IMR-90 (cell line): ENCODE results near the gene CARM1. TPM values are rescaled to one million over a fixed set of nuclear protein-coding genes. Genes with fewer than 3 reads are reported as not detected.

Experiments used
- ATAC-seq: fragments of 200-7000 bp; cut with Tn5 transposase; 2 replicates; pipeline ENCODE4 v1.9.1; 2020; ENCODE audit warnings: low read depth, mild to moderate bottlenecking, moderate library complexity
- BruUV-seq: library from RNA; stranded (reverse); fragments of 400-500 nt; replicated peaks from 2 replicates; lab custom pipeline; 2021; lab: Mats Ljungman, UMichigan
- CTCF ChIA-PET: fragments of 300-600 bp; formaldehyde crosslinking; extraction: SDS; loops from one replicate; lab custom pipeline; 2021; ENCODE audit warnings: antibody characterized with exemption; lab: Yijun Ruan, JAX
- POLR2A ChIA-PET: fragments of 300-600 bp; sonication (Branson Sonifier 250); formaldehyde crosslinking; loops from one replicate; lab custom pipeline; 2022; ENCODE audit warnings: antibody characterized with exemption; ENCODE audit not compliant: unreplicated experiment; lab: Charles Lee
- DNase-seq: peaks from one replicate; pipeline ENCODE4 v3.0.0; 2013
- H2AFZ ChIP-seq: replicated peaks from 2 replicates; pipeline ENCODE3; 2013; ENCODE audit warnings: low read length, mild to moderate bottlenecking; ENCODE audit not compliant: poor library complexity
- H2AK5ac ChIP-seq: 2 replicates; pipeline ENCODE4 v1.6.1; 2013; ENCODE audit warnings: low read depth, low read length, inconsistent platforms
- H2AK9ac ChIP-seq: replicated peaks from 2 replicates; pipeline ENCODE3; 2013; ENCODE audit warnings: mild to moderate bottlenecking, low read depth, low read length, moderate library complexity; ENCODE audit not compliant: poor library complexity
- H2BK120ac ChIP-seq: 2 replicates; pipeline ENCODE4 v1.6.1; 2013; ENCODE audit warnings: low read depth, low read length, inconsistent platforms
- H2BK15ac ChIP-seq: 3 replicates; pipeline ENCODE4 v1.6.1; 2013; ENCODE audit warnings: low read depth, low read length, inconsistent platforms
- H2BK20ac ChIP-seq: 2 replicates; pipeline ENCODE4 v1.6.1; 2013; ENCODE audit warnings: low read depth, mild to moderate bottlenecking, inconsistent platforms, low read length, moderate library complexity
- H2BK5ac ChIP-seq: 2 replicates; pipeline ENCODE4 v1.6.1; 2013; ENCODE audit warnings: mild to moderate bottlenecking, low read depth, low read length, inconsistent platforms; ENCODE audit not compliant: poor library complexity, severe bottlenecking
- H3K14ac ChIP-seq: replicated peaks from 2 replicates; pipeline ENCODE4 v1.6.1; 2013; ENCODE audit warnings: low read depth, low read length, inconsistent platforms
- H3K18ac ChIP-seq: 2 replicates; pipeline ENCODE4 v1.6.1; 2013; ENCODE audit warnings: low read depth, low read length, control low read depth
- H3K23ac ChIP-seq: 2 replicates; pipeline ENCODE4 v1.6.1; 2013; ENCODE audit warnings: low read depth, low read length, inconsistent platforms
- H3K27ac ChIP-seq: 2 replicates; pipeline ENCODE4 v1.5.1; 2013; ENCODE audit warnings: mild to moderate bottlenecking, control low read depth, low read length; ENCODE audit not compliant: insufficient read depth
- H3K27me3 ChIP-seq: 2 replicates; pipeline ENCODE4 v1.6.1; 2013; ENCODE audit warnings: low read length; ENCODE audit not compliant: control insufficient read depth, insufficient read depth
- H3K36me3 ChIP-seq: 2 replicates; pipeline ENCODE4 v1.6.1; 2013; ENCODE audit warnings: low read length, mixed read lengths; ENCODE audit not compliant: control insufficient read depth, insufficient read depth
- H3K4ac ChIP-seq: 2 replicates; pipeline ENCODE4 v1.6.1; 2013; ENCODE audit warnings: low read depth, low read length, inconsistent platforms
- H3K4me1 ChIP-seq: 2 replicates; pipeline ENCODE4 v1.6.1; 2013; ENCODE audit warnings: low read length, mixed read lengths; ENCODE audit not compliant: control insufficient read depth, insufficient read depth
- H3K4me2 ChIP-seq: 2 replicates; pipeline ENCODE4 v1.6.1; 2013; ENCODE audit warnings: low read depth, mild to moderate bottlenecking, control low read depth, low read length, moderate library complexity
- H3K4me3 ChIP-seq: 2 replicates; pipeline ENCODE4 v1.5.1; 2013; ENCODE audit warnings: low read depth, mild to moderate bottlenecking, control low read depth, low read length, moderate library complexity; ENCODE audit not compliant: insufficient read depth
- H3K56ac ChIP-seq: 2 replicates; pipeline ENCODE4 v1.6.1; 2013; ENCODE audit warnings: low read length, inconsistent platforms; ENCODE audit not compliant: insufficient read depth; ENCODE audit errors: extremely low read depth
- H3K79me1 ChIP-seq, 2 experiments: 2 replicates each; pipeline ENCODE4 v1.6.1; 2013; ENCODE audit warnings: low read length in 2 of 2, inconsistent platforms in 1 of 2, low read depth in 1 of 2
- H3K9ac ChIP-seq: 2 replicates; pipeline ENCODE4 v1.6.1; 2013; ENCODE audit warnings: low read depth, low read length, control low read depth
- H3K9me1 ChIP-seq: 2 replicates; pipeline ENCODE4 v1.6.1; 2013; ENCODE audit warnings: low read length, inconsistent platforms; ENCODE audit not compliant: insufficient read depth
- H3K9me3 ChIP-seq: 2 replicates; pipeline ENCODE4 v1.6.1; 2013; ENCODE audit warnings: low read length; ENCODE audit not compliant: control insufficient read depth, insufficient read depth
- H4K20me1 ChIP-seq: 2 replicates; pipeline ENCODE4 v1.6.1; 2013; ENCODE audit warnings: low read length, inconsistent platforms; ENCODE audit not compliant: insufficient read depth
- H4K5ac ChIP-seq: 2 replicates; pipeline ENCODE4 v1.6.1; 2013; ENCODE audit warnings: mild to moderate bottlenecking, low read depth, low read length, control low read depth
- H4K8ac ChIP-seq, 2 experiments: 2 replicates each; pipeline ENCODE4 v1.6.1; 2013; ENCODE audit warnings: low read depth in 2 of 2, low read length in 2 of 2, control low read depth in 1 of 2, inconsistent platforms in 1 of 2
- H4K91ac ChIP-seq: 2 replicates; pipeline ENCODE4 v1.6.1; 2013; ENCODE audit warnings: low read depth, low read length, inconsistent platforms; ENCODE audit not compliant: insufficient read depth
- BHLHE40 ChIP-seq: fragments of 150-350 bp; IDR thresholded peaks from 2 replicates; pipeline ENCODE4 v1.6.1; 2016; ENCODE audit warnings: mild to moderate bottlenecking, low read depth, low read length
- CEBPB ChIP-seq: IDR thresholded peaks from 2 replicates; pipeline ENCODE4 v1.6.1; 2012; ENCODE audit warnings: low read depth, low read length, improper control_type of control experiment
- CHD1 ChIP-seq: IDR thresholded peaks from 2 replicates; pipeline ENCODE4 v1.6.1; 2012; ENCODE audit warnings: low read depth, low read length, improper control_type of control experiment
- CTCF ChIP-seq: conservative IDR thresholded peaks from 2 replicates; pipeline ENCODE4 v1.5.1; 2012; ENCODE audit warnings: mild to moderate bottlenecking, low read depth, low read length, improper control_type of control experiment
- FOS ChIP-seq: fragments of 150-350 bp; IDR thresholded peaks from 2 replicates; pipeline ENCODE4 v1.6.1; 2016; ENCODE audit warnings: low read depth, low read length
- MAFK ChIP-seq: IDR thresholded peaks from 2 replicates; pipeline ENCODE4 v1.6.1; 2012; ENCODE audit warnings: low read depth, low read length, improper control_type of control experiment
- MAZ ChIP-seq: IDR thresholded peaks from 2 replicates; pipeline ENCODE4 v1.6.1; 2012; ENCODE audit warnings: low read depth, mild to moderate bottlenecking, low read length, improper control_type of control experiment, moderate library complexity, borderline replicate concordance
- MXI1 ChIP-seq: IDR thresholded peaks from 2 replicates; pipeline ENCODE4 v1.6.1; 2012; ENCODE audit warnings: low read depth, mild to moderate bottlenecking, low read length, moderate library complexity, borderline replicate concordance
- NFE2L2 ChIP-seq: fragments of 150-350 bp; IDR thresholded peaks from 2 replicates; pipeline ENCODE4 v1.6.1; 2016; ENCODE audit warnings: low read depth, mild to moderate bottlenecking, low read length
- POLR2A ChIP-seq: IDR thresholded peaks from 2 replicates; pipeline ENCODE4 v1.6.1; 2012; ENCODE audit warnings: mild to moderate bottlenecking, low read depth, low read length
- RAD21 ChIP-seq: IDR thresholded peaks from 2 replicates; pipeline ENCODE4 v1.6.1; 2012; ENCODE audit warnings: low read length, improper control_type of control experiment
- RCOR1 ChIP-seq: IDR thresholded peaks from 2 replicates; pipeline ENCODE4 v1.6.1; 2012; ENCODE audit warnings: mild to moderate bottlenecking, low read length, improper control_type of control experiment; ENCODE audit not compliant: insufficient replicate concordance
- RFX5 ChIP-seq: IDR thresholded peaks from 2 replicates; pipeline ENCODE4 v1.8.0; 2012; ENCODE audit warnings: low read depth, mild to moderate bottlenecking, low read length, moderate library complexity
- SMC3 ChIP-seq: fragments of 150-350 bp; IDR thresholded peaks from 2 replicates; pipeline ENCODE4 v1.6.1; 2016; ENCODE audit warnings: low read depth, mild to moderate bottlenecking, antibody characterized with exemption, low read length, moderate library complexity
- WGBS, 2 experiments: methylation state at CpG; one replicate each; pipeline versions ENCODE4 v1.1.5 to v1.1.7; 2013; ENCODE audit warnings: missing lambda C conversion rate in 2 of 2; ENCODE audit not compliant: insufficient read length in 1 of 2; ENCODE audit errors: extremely low coverage in 2 of 2; 5-methylcytosine and 5-hydroxymethylcytosine counted together
- dilution Hi-C: fragments of 300-500 bp; cut with HindIII; formaldehyde crosslinking; loops from one replicate; pipeline ENCODE4 v1.14.3; 2018; ENCODE audit warnings: low sequenced_read_pairs; ENCODE audit not compliant: unreplicated experiment
- in situ Hi-C: fragments of 300-500 bp; cut with MboI; formaldehyde crosslinking; loops from 3 replicates; pipeline ENCODE4 v1.14.3; 2019; ENCODE audit warnings: low sequenced_read_pairs, inconsistent platforms, mixed read lengths
- intact Hi-C: fragments of 100-400 bp; cut with micrococcal nuclease; formaldehyde crosslinking; loops from 2 replicates; pipeline ENCODE4 v1.10.0; 2022
- polyA plus RNA-seq, 3 experiments: library from polyadenylated mRNA; depleted of rRNA; stranded (reverse); fragments of >200 nt; gene quantifications; 2 replicates each; pipeline ENCODE4 v1.2.3, GENCODE V29; 2012; ENCODE audit warnings: low replicate concordance in 1 of 3
- total RNA-seq: library from RNA; depleted of rRNA; stranded (reverse); fragments of >200 nt; gene quantifications from 2 replicates; pipeline ENCODE4 v1.2.3, GENCODE V29; 2012
- TF ChIP-seq, protein P1 (sequence below): fragments of 150-350 bp; IDR thresholded peaks from 2 replicates; pipeline ENCODE4 v1.6.1; 2017; ENCODE audit warnings: mild to moderate bottlenecking, antibody characterized with exemption, low read length, low read depth
- TF ChIP-seq, protein P2 (sequence below): fragments of 150-350 bp; IDR thresholded peaks from 2 replicates; pipeline ENCODE4 v1.6.1; 2016; ENCODE audit warnings: low read depth, mild to moderate bottlenecking, low read length, moderate library complexity, borderline replicate concordance

The CARM1 gene
- total and polyA plus RNA-seq, 2 of the 4 experiments (the other 2 are of a cell fraction) = 20.3 to 67.1 TPM

- Histone ChIP-seq H4K20me1 (0 out of 2 replicates have a peak, but pooled peaks cover 5% of the 10 kb centered on the region), H4K5ac (no peak overlapping the region), H3K4me2 (no peak overlapping the region), H3K9me3 (no peaks in the 10 kb centered on the region), H3K4ac (no peak overlapping the region), H3K14ac (no peak overlapping the region), H3K36me3 (peaks cover 64% of the 10 kb centered on the region), H3K27me3 (no peaks in the 10 kb centered on the region), H3K4me3 (no peak overlapping the region), H3K4me1 (no peaks in the 10 kb centered on the region), H2BK20ac (no peak overlapping the region), H3K9ac (no peak overlapping the region), H2BK15ac (no peak overlapping the region), H2AFZ (no peak overlapping the region), H2BK5ac (no peak overlapping the region), H3K56ac (no peak overlapping the region), H3K79me1 (peaks cover 4 to 10% of the 10 kb centered on the region in 2 experiments; a peak in 3 of 4 replicates), H2BK120ac (no peak overlapping the region), H3K18ac (no peak overlapping the region), H2AK9ac (no peak overlapping the region), H3K23ac (no peak overlapping the region), H3K27ac (no peak overlapping the region), H3K9me1 (no peaks in the 10 kb centered on the region), H2AK5ac (no peak overlapping the region), H4K91ac (no peak overlapping the region), H4K8ac (no peak overlapping the region)
- ChIA-PET CTCF (no interaction called here), POLR2A (no interaction called here)
- intact Hi-C loops (no loop called here), in situ Hi-C loops (no loop called here), dilution Hi-C loops (no loop called here)
- no TSS peak for BruUV-seq
- TF ChIP-seq CEBPB = no peak
- TF ChIP-seq RCOR1 = no peak
- TF ChIP-seq MAFK = no peak
- TF ChIP-seq NFE2L2 = no peak
- no peak for TF ChIP-seq BHLHE40
- TF ChIP-seq, protein P1, sequence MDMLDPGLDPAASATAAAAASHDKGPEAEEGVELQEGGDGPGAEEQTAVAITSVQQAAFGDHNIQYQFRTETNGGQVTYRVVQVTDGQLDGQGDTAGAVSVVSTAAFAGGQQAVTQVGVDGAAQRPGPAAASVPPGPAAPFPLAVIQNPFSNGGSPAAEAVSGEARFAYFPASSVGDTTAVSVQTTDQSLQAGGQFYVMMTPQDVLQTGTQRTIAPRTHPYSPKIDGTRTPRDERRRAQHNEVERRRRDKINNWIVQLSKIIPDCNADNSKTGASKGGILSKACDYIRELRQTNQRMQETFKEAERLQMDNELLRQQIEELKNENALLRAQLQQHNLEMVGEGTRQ = no peak
- TF ChIP-seq CHD1 = no peak
- TF ChIP-seq CTCF = no peak
- no peak for TF ChIP-seq MAZ
- no peak for TF ChIP-seq FOS
- no peak for TF ChIP-seq RFX5
- TF ChIP-seq SMC3 = no peak
- no peak for TF ChIP-seq POLR2A
- TF ChIP-seq, protein P2, sequence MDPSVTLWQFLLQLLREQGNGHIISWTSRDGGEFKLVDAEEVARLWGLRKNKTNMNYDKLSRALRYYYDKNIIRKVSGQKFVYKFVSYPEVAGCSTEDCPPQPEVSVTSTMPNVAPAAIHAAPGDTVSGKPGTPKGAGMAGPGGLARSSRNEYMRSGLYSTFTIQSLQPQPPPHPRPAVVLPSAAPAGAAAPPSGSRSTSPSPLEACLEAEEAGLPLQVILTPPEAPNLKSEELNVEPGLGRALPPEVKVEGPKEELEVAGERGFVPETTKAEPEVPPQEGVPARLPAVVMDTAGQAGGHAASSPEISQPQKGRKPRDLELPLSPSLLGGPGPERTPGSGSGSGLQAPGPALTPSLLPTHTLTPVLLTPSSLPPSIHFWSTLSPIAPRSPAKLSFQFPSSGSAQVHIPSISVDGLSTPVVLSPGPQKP = no peak
- TF ChIP-seq MXI1 = no peak
- no peak for TF ChIP-seq RAD21
- ATAC-seq (0 out of 2 replicates have a peak, but pooled peaks have one; percentile 5), DNase-seq (no peak)
- WGBS, 2 experiments = 89% methylated on average over 32 of the region's 43 CpGs; no CpG with 5 or more reads in 1 of the 2 experiments
Measured at GRCh38 chr19:10921199-10921909, 50.0 kb downstream of the CARM1 start.
